Spleen (tissue), 7 donors: ENCODE results near the gene MEIS2.

Source experiments
- POLR2A ChIP-seq, 3 donors: fragments of 450-650 bp; IDR thresholded peaks; one replicate each; pipeline ENCODE4 v1.5.1; 2017; ENCODE audit warnings: antibody characterized with exemption in 3 of 3, mild to moderate bottlenecking in 1 of 3
- TF ChIP-seq, protein P1 (sequence below), 11 experiments: fragments of 200-600 bp in 7 of 11; fragments of 450-650 bp in 4 of 11; sonication (generic) in 4 of 11; IDR thresholded peaks in 8 of 11; conservative IDR thresholded peaks in 3 of 11; 1 replicate in 7 of 11; 2 replicates in 4 of 11; pipeline versions ENCODE4 v1.4.0 to v1.8.0; 2016 to 2021; ENCODE audit warnings: antibody characterized with exemption in 11 of 11, inconsistent platforms in 4 of 11, mild to moderate bottlenecking in 1 of 11
- donor health status: DM: no; HTN: no; CAD: no; lungs with moderate emphysema.
- donor health status: DM: no; HTN: no; CAD: no.
- donor health status: DM: no; HTN: no; CAD: no.

DNA sequence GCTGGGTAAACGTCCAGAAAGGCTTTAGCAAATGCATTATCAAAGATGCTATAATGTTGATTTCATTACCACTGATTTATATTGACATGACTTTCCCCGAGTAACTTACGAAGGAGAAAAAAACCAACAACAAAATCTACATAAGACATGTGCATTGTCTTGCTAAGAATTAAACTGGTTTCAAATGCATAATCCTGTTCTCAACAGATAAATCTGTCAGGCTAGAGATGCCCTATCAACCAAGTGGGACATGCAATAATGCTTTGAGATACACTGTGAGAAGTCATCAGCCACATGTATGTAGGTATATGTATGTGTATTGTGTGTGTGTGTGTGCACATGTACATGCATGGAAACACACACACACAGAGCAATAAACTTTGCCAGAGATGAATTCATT, 195.6 kb downstream of the MEIS2 start:
- TF ChIP-seq, protein P1, sequence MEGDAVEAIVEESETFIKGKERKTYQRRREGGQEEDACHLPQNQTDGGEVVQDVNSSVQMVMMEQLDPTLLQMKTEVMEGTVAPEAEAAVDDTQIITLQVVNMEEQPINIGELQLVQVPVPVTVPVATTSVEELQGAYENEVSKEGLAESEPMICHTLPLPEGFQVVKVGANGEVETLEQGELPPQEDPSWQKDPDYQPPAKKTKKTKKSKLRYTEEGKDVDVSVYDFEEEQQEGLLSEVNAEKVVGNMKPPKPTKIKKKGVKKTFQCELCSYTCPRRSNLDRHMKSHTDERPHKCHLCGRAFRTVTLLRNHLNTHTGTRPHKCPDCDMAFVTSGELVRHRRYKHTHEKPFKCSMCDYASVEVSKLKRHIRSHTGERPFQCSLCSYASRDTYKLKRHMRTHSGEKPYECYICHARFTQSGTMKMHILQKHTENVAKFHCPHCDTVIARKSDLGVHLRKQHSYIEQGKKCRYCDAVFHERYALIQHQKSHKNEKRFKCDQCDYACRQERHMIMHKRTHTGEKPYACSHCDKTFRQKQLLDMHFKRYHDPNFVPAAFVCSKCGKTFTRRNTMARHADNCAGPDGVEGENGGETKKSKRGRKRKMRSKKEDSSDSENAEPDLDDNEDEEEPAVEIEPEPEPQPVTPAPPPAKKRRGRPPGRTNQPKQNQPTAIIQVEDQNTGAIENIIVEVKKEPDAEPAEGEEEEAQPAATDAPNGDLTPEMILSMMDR (IDR thresholded peaks at IDR 0.05 in 8 of 11, conservative IDR thresholded peaks at IDR 0.05 in 3 of 11): no peak
- no peak for TF ChIP-seq POLR2A (IDR thresholded peaks at IDR 0.05)
